Germinal center (tissue), 1 donor: ENCODE measurements around the gene TENM4.

Experiments used
- DNase-seq: peaks from one replicate; pipeline ENCODE4 v3.0.0; 2012; ENCODE audit warnings: mixed read lengths, low spot score

The TENM4 gene

DNA sequence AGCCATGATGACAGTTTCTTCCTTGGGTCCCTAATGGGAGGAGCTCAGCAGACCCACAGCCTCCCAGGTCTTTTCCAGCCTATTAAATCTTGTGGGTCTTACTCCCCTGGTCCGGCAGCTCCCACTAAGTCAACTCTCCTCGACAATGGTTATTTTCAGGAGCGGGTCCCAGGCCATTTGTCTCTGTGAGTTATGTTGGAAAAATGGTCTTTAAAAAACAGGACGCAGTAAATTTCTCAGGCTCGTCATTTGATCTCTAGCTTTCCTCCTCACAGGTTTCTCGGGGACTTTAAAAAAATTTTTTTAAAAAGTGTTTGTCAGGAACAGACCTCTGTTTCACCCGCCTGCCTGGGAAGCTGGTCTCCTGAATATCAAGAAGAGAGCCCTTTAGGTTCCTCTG is 468.7 kb downstream of the TENM4 start:
- DNase-seq, result no peak

- DNase-seq, result no peak
Observed at GRCh38 chr11:78967811-78968210, 473.0 kb downstream of the TENM4 start.

GRCh38 chr11:78965432-78965831 is 475.4 kb downstream of the TENM4 start:
- DNase-seq, result no peak

DNA sequence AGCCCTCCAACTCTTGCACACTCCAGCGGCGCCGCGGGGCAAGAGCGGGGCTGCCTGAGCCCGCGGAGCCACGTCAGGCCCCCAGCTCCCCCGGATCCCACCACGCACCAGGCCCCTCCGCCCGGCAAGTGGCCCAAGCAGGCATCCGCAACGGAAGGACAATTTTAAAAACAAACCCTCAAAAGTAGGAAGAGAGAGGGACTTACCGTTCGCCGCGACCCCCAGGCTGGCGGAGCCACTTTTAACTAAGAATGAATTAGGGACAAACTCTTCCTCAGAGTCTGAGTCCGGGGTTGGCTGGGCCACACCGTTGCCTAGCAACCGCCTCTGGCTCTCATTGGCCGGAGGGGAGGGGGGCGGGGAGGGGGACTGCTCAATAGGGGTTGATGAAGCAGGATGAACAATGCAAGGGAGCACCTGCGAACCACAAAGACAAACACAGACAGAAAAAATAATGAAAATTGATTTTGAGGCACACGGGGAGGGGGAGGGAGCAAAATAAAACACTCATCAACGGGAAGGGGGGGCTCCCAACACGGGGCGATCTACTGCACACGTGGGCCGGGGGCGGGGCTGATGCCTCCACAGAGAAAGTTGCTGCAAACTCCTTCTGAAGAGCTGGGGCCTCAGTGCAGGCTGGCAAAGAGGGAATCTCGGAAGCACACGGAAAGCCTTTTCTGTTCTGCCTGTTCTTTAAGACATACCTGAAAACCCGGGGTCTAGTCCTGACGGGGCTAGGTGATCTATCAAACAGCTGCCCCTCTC is 478.7 kb downstream of the TENM4 start:
- DNase-seq, result peak; percentile 28

- no peak for DNase-seq
Observed at GRCh38 chr11:78961247-78961646, 479.6 kb downstream of the TENM4 start.

DNA sequence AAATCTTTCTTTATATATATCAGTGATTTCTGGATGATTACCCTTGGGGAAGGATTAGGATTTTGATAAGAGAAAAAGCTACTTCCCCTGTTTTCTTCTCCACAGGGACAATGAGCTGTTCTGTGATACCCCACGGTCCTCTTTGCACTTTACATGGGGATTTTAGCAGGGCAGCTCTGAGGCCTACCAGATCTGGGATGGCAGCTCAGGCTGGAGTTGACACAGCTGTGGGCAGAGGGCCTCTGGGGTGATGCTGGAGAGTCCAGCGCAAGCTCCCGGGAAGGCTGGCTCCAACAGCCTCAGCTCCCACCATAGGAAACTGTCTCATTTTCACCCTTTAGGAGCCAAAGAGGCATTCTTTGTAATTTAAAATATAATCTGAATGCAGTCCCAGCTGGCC is 482.4 kb downstream of the TENM4 start:
- DNase-seq, result no peak

- no peak for DNase-seq
Observed at GRCh38 chr11:78957476-78958245, 483.2 kb downstream of the TENM4 start.

- DNase-seq, result no peak
Observed at GRCh38 chr11:78954696-78955095, 486.1 kb downstream of the TENM4 start.

DNA sequence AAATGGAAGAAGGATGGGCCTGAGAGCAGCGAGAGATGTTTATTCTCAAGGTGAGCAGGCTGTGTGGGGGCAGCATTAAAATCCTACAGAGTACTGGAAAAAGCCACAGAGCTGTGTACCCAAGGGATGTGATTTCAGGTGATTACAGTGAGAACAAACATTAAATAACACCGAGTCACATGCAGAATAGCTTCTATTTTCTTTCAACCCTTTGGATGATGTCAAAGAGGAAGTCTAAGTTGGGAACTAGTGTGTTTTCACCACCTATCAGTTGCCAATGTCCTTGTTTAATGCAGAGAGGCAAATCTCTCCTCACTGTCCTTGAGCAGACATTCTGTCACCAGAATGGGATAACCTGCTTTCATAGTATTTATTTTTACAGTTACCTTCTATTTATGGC is 486.6 kb downstream of the TENM4 start:
- DNase-seq, result no peak

GRCh38 chr11:78952890-78953289 is 487.9 kb downstream of the TENM4 start:
- DNase-seq, result no peak

DNA sequence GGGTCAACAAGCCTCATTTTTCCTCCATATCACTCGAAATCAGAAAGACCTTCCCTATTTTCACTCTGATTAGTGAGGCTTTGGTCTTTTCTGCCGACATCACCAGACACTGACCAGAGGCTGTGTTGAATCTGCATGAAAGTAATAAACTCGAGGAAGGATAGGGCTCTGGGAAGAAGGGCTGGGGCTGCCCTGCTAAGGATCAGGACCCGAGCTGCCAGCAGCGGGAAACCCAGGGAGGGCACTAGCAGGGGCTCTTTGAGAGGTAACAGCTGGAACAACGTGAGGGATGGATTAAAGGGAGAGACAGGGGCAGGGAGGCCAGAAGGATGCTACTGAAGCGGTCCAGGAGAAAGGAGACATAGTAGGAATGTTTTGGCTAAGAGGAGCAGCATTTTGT is 488.7 kb downstream of the TENM4 start:
- no peak for DNase-seq

DNA sequence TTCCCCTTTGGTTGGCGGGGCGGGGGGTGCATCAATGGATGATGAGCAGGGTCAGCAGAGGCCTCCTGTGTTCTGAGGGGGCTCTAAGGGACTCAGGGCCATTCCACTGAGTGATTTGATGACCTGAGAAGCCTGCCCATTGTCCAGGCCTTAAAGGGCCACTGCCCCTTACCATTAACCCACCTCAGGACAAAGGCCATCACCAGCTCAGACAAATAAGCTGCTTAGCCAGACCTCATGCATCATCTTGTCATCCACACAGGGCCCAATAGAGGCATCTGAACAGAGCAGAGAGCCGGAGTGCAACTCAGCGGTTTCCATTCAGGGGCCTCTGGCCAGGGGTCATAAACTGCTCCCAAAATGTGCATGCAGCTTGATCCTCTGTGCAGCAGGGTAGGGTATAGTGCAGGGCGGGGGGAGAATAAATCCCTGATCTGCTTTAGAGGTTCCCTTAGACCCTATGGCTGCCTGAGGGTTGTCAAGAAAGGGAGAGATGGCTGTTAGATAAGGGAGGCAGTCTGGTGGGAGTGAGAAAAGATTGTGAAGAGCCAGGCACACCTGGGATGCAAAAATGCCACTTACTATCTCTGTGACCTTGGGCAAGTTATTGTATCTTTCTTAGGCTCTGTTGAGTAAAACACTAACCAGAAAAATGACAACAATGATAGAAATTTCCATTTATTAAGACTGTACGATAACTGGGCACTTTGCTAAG is 490.7 kb downstream of the TENM4 start:
- DNase-seq, result no peak

GRCh38 chr11:78946945-78947902 is 493.6 kb downstream of the TENM4 start:
- DNase-seq, result no peak

DNA sequence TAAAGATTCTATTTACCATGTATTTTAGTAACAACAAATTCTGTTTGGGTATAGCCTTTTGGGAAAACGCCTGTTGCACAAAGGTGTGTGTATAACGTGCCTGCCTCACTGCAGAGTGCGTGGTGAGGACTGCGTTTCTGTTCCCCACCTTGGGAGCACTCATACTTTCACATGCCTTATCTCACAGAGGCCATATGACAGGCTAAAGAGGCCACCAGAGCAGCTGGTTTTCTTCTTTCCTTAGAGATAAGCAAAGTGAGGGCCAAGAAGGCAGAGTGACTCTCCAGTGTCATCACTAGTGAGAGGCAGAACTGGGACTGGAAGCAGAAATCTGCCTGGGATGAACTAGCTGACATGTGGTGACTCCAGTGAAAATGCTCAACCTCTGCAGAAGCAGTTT is 497.0 kb downstream of the TENM4 start:
- no peak for DNase-seq

DNA sequence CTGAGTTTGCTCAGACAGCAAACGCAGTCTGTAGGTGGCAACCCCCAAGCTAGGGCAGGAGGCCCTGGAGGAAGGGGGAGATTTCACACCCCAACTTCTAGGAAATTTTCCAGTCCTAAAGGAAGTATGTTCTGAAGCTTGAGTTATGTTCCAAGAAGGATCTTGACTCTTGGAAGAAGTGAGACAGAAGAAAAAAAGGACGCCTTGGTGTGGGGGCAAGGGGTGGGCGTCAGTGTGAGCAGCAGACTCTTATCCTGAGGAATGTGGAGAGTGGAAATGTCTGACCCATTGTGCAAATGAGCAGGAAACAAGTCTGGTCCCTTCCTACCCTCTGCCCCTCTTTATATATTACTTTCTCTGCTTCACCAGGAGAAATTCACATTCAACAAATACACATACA is 497.7 kb downstream of the TENM4 start:
- DNase-seq, result no peak

DNA sequence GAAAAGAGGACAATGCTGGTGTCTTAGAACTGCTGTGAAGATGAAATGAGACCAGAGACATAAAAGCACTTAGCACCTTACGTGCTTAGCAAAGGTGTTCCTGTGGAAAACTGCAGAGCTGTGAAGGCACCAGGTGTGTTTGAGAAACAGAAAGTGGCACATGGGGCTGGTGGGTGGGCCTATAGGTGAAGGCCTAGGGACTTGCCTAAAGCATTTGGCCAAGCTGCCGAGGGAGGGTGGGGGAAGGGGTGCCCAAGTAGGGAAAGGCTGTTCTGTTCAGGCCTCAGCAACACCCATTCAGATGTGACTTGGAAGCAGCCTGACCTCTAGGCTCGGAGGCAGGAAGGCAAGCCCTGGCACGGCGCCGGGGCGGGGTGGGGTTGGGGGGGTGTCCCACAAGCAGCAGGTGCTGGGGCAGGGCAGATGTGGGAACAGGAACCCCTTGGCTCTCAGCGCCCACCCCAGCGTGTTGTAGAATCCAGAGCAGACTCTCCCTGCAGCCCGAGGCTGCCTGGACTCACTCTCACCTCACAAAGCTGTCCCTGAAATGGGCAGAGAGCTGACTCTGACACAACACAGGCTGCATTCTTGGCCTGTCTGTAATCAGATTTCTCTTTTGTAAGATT is 499.5 kb downstream of the TENM4 start:
- no peak for DNase-seq

GRCh38 chr11:78940500-78941225 is 500.2 kb downstream of the TENM4 start:
- DNase-seq, result no peak

DNA sequence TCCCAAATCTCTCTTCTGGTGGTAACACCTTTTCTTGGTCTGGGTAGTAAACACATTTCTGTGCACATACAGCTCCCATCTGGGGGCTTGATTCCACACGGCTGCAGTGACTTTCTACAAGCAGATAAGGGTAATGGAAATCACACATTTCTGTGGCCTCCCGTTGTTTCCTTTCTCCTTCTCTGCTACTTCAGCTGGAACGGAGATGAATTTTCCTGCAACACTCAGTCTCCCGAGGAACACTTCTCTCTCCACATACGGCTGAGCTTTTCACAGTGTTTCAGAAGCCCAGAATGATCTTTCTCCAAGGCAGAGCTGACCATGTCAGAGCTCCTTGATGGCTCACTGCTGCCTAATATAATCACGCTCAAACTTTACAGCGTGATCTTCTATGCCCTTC is 501.9 kb downstream of the TENM4 start:
- no peak for DNase-seq

DNA sequence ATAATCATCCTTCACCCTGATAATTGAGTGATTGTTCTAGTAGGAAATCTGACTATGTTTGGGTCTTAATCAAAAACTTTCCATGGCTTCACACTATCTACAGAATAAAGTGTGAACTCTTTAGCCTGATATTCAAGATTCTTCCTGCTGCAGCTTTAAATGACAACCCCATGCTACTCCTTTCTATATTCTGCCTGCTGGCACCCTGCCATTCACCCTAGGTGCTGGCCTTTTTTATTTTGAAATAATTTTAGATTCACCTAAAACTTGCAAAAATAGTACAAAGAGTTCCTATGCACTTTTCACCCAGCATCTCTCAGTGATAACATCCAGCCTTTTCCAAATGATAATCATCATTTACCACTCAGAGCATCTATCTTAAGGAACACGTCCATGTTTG is 502.8 kb downstream of the TENM4 start:
- no peak for DNase-seq

DNA sequence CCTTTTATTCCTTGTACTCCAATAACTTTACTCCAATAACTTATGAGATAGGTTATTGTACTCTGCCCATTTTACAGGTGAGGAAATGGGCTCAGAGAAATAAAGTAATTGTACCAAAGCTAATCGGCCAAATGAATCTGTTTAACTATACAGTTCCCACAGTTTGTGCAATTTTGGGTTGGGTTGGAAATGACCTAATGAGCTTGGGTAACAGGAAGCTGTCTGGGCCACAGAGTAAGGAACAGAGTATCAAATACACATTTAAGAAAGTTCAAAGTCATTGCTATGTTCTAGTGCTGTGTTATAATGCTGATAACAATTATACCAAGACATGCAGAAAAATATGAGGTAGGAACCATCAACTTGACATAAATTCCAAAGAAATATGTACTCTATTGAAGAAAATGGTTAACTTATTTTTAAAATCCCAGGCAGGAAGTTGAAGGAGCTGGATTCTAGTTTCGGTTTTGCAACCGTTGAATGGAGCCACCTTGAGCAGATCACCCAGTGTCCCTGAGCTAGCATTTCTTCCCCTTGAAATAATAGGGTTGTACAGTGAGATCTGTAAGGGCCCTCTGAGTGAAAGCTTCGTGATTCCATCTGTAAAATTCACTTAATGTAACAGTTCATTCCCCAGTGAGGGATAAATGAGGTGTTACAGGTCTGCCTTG is 505.3 kb downstream of the TENM4 start:
- DNase-seq, result no peak
